HEK293 (cell line): ENCODE data around the gene NECAB2.

Experiments used
- TCF7L2 ChIP-seq: IDR thresholded peaks from 2 replicates; pipeline ENCODE4 v1.6.1; 2011; ENCODE audit warnings: low read depth, mild to moderate bottlenecking, inconsistent platforms, low read length, moderate library complexity, borderline replicate concordance
- ZNF138 ChIP-seq: fragments of 450-650 bp; formaldehyde crosslinking; IDR thresholded peaks from 2 replicates; pipeline ENCODE4 v1.5.1; 2016; ENCODE audit warnings: missing biosample characterization, missing genetic modification characterization, borderline replicate concordance
- ZNF174 ChIP-seq: fragments of 450-650 bp; formaldehyde crosslinking; IDR thresholded peaks from 2 replicates; pipeline ENCODE4 v1.5.0; 2017; ENCODE audit warnings: missing biosample characterization, mild to moderate bottlenecking, missing genetic modification characterization
- ZNF24 ChIP-seq: fragments of 450-650 bp; formaldehyde crosslinking; IDR thresholded peaks from 2 replicates; pipeline ENCODE4 v1.5.1; 2016; ENCODE audit warnings: missing biosample characterization, missing genetic modification characterization
- ZNF629 ChIP-seq: fragments of 450-650 bp; formaldehyde crosslinking; IDR thresholded peaks from 2 replicates; pipeline ENCODE4 v1.5.1; 2017; ENCODE audit warnings: missing biosample characterization, missing genetic modification characterization
- TF ChIP-seq, protein P1 (sequence below): fragments of 450-650 bp; formaldehyde crosslinking; IDR thresholded peaks from 2 replicates; pipeline ENCODE4 v1.5.1; 2016; ENCODE audit warnings: missing biosample characterization, missing genetic modification characterization

DNA sequence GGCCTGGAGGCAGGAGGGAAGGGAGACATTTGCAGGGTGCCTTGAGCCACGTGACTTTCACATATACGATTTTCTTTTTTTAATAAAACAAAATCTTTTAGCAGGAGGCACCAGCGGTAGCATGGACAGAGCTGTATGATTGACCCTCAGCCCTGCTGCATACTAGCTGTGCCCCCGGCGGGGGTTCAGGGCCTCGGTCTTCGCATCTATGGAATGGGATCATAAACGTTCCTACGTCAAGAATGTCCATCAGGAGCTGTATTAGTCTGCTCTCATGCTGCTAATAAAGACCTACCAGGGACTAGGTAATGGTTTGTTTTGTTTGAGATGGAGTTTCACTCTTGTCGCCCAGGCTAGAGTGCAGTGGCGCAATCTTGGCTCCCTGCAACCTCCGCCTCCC lies 47.4 kb downstream of the NECAB2 start:
- TF ChIP-seq ZNF174 (no peak), ZNF629 (tag by site-specific recombination) (no peak), ZNF138 (tag by site-specific recombination) (no peak), TCF7L2 (no peak), ZNF24 (no peak)
- TF ChIP-seq, protein P1, sequence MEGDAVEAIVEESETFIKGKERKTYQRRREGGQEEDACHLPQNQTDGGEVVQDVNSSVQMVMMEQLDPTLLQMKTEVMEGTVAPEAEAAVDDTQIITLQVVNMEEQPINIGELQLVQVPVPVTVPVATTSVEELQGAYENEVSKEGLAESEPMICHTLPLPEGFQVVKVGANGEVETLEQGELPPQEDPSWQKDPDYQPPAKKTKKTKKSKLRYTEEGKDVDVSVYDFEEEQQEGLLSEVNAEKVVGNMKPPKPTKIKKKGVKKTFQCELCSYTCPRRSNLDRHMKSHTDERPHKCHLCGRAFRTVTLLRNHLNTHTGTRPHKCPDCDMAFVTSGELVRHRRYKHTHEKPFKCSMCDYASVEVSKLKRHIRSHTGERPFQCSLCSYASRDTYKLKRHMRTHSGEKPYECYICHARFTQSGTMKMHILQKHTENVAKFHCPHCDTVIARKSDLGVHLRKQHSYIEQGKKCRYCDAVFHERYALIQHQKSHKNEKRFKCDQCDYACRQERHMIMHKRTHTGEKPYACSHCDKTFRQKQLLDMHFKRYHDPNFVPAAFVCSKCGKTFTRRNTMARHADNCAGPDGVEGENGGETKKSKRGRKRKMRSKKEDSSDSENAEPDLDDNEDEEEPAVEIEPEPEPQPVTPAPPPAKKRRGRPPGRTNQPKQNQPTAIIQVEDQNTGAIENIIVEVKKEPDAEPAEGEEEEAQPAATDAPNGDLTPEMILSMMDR = no peak
